ENCODE results near the gene ZNF512.

DNA sequence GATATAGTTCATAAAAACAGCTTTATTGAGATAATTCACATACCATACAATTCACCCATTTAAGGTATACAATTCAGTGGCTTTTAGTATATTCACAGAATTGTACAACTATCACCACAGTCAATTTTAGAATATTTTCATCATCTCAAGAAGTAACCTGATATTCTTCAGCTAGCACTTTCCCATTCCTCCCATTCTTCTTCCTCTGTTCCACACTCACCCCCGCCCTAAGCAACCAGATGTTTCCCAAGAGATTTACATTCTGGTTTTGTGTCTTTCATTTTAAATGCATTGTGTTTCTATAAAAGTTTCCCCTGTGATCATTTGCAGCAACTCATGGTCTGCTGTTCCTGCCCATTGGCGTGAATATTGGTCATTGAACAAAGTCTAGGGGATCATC is 51.4 kb downstream of the ZNF512 start:
- no peak for TF ChIP-seq POLR2A (IDR thresholded peaks at IDR 0.05)
- TF ChIP-seq, protein P1, sequence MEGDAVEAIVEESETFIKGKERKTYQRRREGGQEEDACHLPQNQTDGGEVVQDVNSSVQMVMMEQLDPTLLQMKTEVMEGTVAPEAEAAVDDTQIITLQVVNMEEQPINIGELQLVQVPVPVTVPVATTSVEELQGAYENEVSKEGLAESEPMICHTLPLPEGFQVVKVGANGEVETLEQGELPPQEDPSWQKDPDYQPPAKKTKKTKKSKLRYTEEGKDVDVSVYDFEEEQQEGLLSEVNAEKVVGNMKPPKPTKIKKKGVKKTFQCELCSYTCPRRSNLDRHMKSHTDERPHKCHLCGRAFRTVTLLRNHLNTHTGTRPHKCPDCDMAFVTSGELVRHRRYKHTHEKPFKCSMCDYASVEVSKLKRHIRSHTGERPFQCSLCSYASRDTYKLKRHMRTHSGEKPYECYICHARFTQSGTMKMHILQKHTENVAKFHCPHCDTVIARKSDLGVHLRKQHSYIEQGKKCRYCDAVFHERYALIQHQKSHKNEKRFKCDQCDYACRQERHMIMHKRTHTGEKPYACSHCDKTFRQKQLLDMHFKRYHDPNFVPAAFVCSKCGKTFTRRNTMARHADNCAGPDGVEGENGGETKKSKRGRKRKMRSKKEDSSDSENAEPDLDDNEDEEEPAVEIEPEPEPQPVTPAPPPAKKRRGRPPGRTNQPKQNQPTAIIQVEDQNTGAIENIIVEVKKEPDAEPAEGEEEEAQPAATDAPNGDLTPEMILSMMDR (IDR thresholded peaks at IDR 0.05): no peak
- no peak for TF ChIP-seq EP300 (IDR thresholded peaks at IDR 0.05)
